ENCODE results near the gene RHBDD2.
"Not testable (repeated sequence)": the region's sequence is repeated elsewhere in the genome, so short reads cannot be mapped to it uniquely, and the experiment has no call there.

The RHBDD2 gene

GRCh38 chr7:75878769-75879611, at the start of gene RHBDD2:
TSS of gene RHBDD2 (plus strand) at chr7:75879034. CDS start at chr7:75879083, 49 bp downstream.
- peak; percentile 82 for DNase-seq

- DNase-seq: not testable (repeated sequence)
These were observed 49.2 kb upstream of the RHBDD2 start for GRCh38 chr7:75829656-75830055.

GRCh38 chr7:75830978-75831377, 47.9 kb upstream of the RHBDD2 start:
- DNase-seq: no peak

GRCh38 chr7:75833662-75834061, 45.2 kb upstream of the RHBDD2 start:
- not testable (repeated sequence) for DNase-seq

- DNase-seq: no peak
These were observed 43.0 kb upstream of the RHBDD2 start for GRCh38 chr7:75835688-75836285.

GRCh38 chr7:75836798-75837197, 42.0 kb upstream of the RHBDD2 start:
- no peak for DNase-seq

GRCh38 chr7:75838281-75838930, 40.4 kb upstream of the RHBDD2 start:
- DNase-seq: not testable (repeated sequence)

- no peak for DNase-seq
These were observed 38.8 kb upstream of the RHBDD2 start for GRCh38 chr7:75840029-75840428.

- no peak for DNase-seq
These were observed 35.9 kb upstream of the RHBDD2 start for GRCh38 chr7:75842836-75843446.

- DNase-seq: no peak
These were observed 35.2 kb upstream of the RHBDD2 start for GRCh38 chr7:75843613-75844116.

GRCh38 chr7:75844158-75844557, 34.7 kb upstream of the RHBDD2 start:
- DNase-seq: no peak

- DNase-seq: not testable (repeated sequence)
These were observed 33.7 kb upstream of the RHBDD2 start for GRCh38 chr7:75845132-75845531.

- DNase-seq: no peak
These were observed 31.1 kb upstream of the RHBDD2 start for GRCh38 chr7:75847707-75848106.

- no peak for DNase-seq
These were observed 29.3 kb upstream of the RHBDD2 start for GRCh38 chr7:75849573-75849972.

- DNase-seq: no peak
These were observed 28.6 kb upstream of the RHBDD2 start for GRCh38 chr7:75850235-75850634.

GRCh38 chr7:75854233-75854632, 24.6 kb upstream of the RHBDD2 start:
- no peak for DNase-seq

GRCh38 chr7:75854813-75855345, 24.0 kb upstream of the RHBDD2 start:
- not testable (repeated sequence) for DNase-seq

GRCh38 chr7:75856536-75856935, 22.3 kb upstream of the RHBDD2 start:
- no peak for DNase-seq

- DNase-seq: no peak
These were observed 20.4 kb upstream of the RHBDD2 start for GRCh38 chr7:75858410-75858809.

GRCh38 chr7:75861636-75862035, 17.2 kb upstream of the RHBDD2 start:
- no peak for DNase-seq

GRCh38 chr7:75864251-75864650, 14.6 kb upstream of the RHBDD2 start:
- not testable (repeated sequence) for DNase-seq

GRCh38 chr7:75866114-75866488, 12.7 kb upstream of the RHBDD2 start:
- no peak for DNase-seq
